ENCODE measurements around the gene JMJD7. TPM values are rescaled to one million over a fixed set of nuclear protein-coding genes. Genes with fewer than 3 reads are reported as not detected.

The JMJD7 gene
- total RNA-seq, 1 experiment from 2014 or later, result 13.5 TPM

DNA sequence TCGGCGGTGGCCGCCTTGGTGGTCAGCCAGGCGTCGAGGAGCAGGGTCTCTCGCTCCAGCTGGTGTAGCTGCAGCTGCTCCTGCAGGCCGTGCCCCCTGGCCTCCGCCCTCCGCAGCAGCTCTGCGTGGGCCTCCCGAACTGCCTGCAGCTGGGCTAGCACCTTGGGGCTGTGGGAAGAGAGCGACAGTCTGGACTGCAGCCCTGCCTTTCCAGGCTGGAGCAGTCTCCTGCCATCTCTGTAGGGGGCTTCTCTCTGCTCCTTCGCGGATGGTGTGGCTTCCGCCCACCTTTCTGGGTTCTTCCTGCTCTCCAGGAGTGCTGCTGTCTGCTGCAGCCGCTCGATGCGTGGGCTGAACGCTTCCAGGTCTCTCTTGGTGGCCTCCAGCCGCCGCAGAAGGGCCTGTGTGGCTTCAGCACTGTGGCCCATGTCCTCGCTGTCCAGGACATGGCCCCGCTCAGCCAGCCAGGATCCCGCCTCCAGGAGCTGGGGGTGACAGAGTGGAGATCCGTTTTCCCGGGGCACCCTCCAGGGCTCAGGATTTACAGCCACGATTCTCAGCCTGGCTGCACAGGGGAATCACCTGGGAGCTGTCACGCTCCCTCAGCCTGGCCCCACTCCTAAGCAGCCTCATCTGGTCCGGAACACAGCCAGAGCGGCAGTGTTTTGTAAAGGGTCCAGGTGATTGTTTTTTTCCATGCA, 27.5 kb downstream of the JMJD7 start:
- no peak for DNase-seq (ENCODE audit: low read depth, low spot score)
- Histone ChIP-seq H3K4me1 (ENCODE audit: control insufficient read depth in 1 of 2, insufficient read depth in 2 of 2, low read length in 2 of 2) (no peaks in the 10 kb centered on the region), H3K4me3 (replicated peaks in 1 of 2; ENCODE audit: low read depth in 1 of 2, low read length in 2 of 2) (no peak overlapping the region), H3K4me2 (ENCODE audit: low read length) (no peak overlapping the region), H4K20me1 (ENCODE audit: insufficient read depth) (no peaks in the 10 kb centered on the region), H2AFZ (ENCODE audit: low read depth, low read length, poor library complexity, severe bottlenecking) (no peak overlapping the region), H3K27me3 (ENCODE audit: insufficient read depth, low read length) (no peaks in the 10 kb centered on the region), H3K9ac (ENCODE audit: low read length) (no peak overlapping the region), H3K27ac (ENCODE audit: low read depth, low read length) (no peak overlapping the region), H3K79me2 (ENCODE audit: insufficient read depth, low read length) (no peaks in the 10 kb centered on the region), H3K36me3 (ENCODE audit: control insufficient read depth in 1 of 2, insufficient read depth in 2 of 2, low read length in 2 of 2) (no peaks in the 10 kb centered on the region), H3K9me3 (ENCODE audit: control insufficient read depth in 1 of 2, insufficient read depth in 1 of 2, low read depth in 1 of 2, low read length in 2 of 2) (no peaks in the 10 kb centered on the region), H3K9me2 (ENCODE audit: insufficient read depth) (no peaks in the 10 kb centered on the region)
- ATAC-seq, result no peak
- TF ChIP-seq POLR2AphosphoS5 (IDR thresholded peaks at IDR 0.05; ENCODE audit: low read depth, low read length), result no peak
- TF ChIP-seq, protein P1, sequence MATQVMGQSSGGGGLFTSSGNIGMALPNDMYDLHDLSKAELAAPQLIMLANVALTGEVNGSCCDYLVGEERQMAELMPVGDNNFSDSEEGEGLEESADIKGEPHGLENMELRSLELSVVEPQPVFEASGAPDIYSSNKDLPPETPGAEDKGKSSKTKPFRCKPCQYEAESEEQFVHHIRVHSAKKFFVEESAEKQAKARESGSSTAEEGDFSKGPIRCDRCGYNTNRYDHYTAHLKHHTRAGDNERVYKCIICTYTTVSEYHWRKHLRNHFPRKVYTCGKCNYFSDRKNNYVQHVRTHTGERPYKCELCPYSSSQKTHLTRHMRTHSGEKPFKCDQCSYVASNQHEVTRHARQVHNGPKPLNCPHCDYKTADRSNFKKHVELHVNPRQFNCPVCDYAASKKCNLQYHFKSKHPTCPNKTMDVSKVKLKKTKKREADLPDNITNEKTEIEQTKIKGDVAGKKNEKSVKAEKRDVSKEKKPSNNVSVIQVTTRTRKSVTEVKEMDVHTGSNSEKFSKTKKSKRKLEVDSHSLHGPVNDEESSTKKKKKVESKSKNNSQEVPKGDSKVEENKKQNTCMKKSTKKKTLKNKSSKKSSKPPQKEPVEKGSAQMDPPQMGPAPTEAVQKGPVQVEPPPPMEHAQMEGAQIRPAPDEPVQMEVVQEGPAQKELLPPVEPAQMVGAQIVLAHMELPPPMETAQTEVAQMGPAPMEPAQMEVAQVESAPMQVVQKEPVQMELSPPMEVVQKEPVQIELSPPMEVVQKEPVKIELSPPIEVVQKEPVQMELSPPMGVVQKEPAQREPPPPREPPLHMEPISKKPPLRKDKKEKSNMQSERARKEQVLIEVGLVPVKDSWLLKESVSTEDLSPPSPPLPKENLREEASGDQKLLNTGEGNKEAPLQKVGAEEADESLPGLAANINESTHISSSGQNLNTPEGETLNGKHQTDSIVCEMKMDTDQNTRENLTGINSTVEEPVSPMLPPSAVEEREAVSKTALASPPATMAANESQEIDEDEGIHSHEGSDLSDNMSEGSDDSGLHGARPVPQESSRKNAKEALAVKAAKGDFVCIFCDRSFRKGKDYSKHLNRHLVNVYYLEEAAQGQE (IDR thresholded peaks at IDR 0.05; ENCODE audit: low read depth), result no peak
- TF ChIP-seq RAD21 (IDR thresholded peaks at IDR 0.05; ENCODE audit: low read depth), result no peak
- TF ChIP-seq JUND (IDR thresholded peaks at IDR 0.05), result no peak
- TF ChIP-seq YY1 (IDR thresholded peaks at IDR 0.05; ENCODE audit: extremely low read depth, insufficient replicate concordance, low read depth, low read length), result no peak
- TF ChIP-seq, protein P2, sequence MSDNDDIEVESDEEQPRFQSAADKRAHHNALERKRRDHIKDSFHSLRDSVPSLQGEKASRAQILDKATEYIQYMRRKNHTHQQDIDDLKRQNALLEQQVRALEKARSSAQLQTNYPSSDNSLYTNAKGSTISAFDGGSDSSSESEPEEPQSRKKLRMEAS (IDR thresholded peaks at IDR 0.05), result no peak
- no peak for TF ChIP-seq CEBPB (IDR thresholded peaks at IDR 0.05; ENCODE audit: low read depth)
- no peak for TF ChIP-seq EZH2phosphoT487 (IDR thresholded peaks at IDR 0.05; ENCODE audit: borderline replicate concordance)
- no peak for TF ChIP-seq EZH2 (IDR thresholded peaks at IDR 0.05)
- TF ChIP-seq, protein P3, sequence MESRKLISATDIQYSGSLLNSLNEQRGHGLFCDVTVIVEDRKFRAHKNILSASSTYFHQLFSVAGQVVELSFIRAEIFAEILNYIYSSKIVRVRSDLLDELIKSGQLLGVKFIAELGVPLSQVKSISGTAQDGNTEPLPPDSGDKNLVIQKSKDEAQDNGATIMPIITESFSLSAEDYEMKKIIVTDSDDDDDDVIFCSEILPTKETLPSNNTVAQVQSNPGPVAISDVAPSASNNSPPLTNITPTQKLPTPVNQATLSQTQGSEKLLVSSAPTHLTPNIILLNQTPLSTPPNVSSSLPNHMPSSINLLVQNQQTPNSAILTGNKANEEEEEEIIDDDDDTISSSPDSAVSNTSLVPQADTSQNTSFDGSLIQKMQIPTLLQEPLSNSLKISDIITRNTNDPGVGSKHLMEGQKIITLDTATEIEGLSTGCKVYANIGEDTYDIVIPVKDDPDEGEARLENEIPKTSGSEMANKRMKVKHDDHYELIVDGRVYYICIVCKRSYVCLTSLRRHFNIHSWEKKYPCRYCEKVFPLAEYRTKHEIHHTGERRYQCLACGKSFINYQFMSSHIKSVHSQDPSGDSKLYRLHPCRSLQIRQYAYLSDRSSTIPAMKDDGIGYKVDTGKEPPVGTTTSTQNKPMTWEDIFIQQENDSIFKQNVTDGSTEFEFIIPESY (IDR thresholded peaks at IDR 0.05; ENCODE audit: extremely low read depth, insufficient replicate concordance, low read length), result no peak
- TF ChIP-seq CBX3 (IDR thresholded peaks at IDR 0.05; ENCODE audit: low read depth), result no peak
- TF ChIP-seq POLR2A (IDR thresholded peaks at IDR 0.05; ENCODE audit: borderline replicate concordance, extremely low read depth, insufficient read depth, insufficient read length), result no peak
- TF ChIP-seq, protein P4, sequence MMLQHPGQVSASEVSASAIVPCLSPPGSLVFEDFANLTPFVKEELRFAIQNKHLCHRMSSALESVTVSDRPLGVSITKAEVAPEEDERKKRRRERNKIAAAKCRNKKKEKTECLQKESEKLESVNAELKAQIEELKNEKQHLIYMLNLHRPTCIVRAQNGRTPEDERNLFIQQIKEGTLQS (IDR thresholded peaks at IDR 0.05), result no peak
- TF ChIP-seq TCF7L2 (IDR thresholded peaks at IDR 0.05; ENCODE audit: borderline replicate concordance, extremely low read depth, insufficient read depth, insufficient read length), result no peak
- no TSS peak for BruUV-seq (replicated peaks)
- CTCF ChIA-PET, result no interaction called here
- RAD21 ChIA-PET (ENCODE audit: low non-redundant PET in 1 of 2, low total read pairs in 2 of 2, uncharacterized antibody in 2 of 2, unreplicated experiment in 2 of 2), result no interaction called here
- POLR2A ChIA-PET, result no interaction called here
- intact Hi-C loops (cut with micrococcal nuclease), result no loop called here

Measured in HCT116 (cell line).